Measurements from ENCODE around the gene HIVEP3. TPM values are rescaled to one million over a fixed set of nuclear protein-coding genes. Genes with fewer than 3 reads are reported as not detected.

The HIVEP3 gene
- total and polyA plus RNA-seq, 2 of the 13 experiments (the other 11 are each of a cell fraction or from before 2014, with no cell fraction given), result 0.05 TPM; not detected in 1

GRCh38 chr1:41743366-41743765 is 175.4 kb downstream of the HIVEP3 start:
- FAIRE-seq (no peak), ATAC-seq (no peak), DNase-seq (ENCODE audit: low spot score) (no peak)
- no peak overlapping the region for H3K4me2 ChIP-seq (ENCODE audit: low read depth, low read length)
- H3K9ac ChIP-seq (ENCODE audit: insufficient read depth, low read depth, low read length), result no peak overlapping the region
- CTCF ChIA-PET (ENCODE audit: low intra/inter-chr PET ratio, low total read pairs), result no interaction called here
- H3K36me3 ChIP-seq (replicated peaks in 1 of 2; ENCODE audit: control insufficient read depth in 1 of 2, insufficient read depth in 2 of 2, low read length in 2 of 2), result no peaks in the 10 kb centered on the region
- in situ Hi-C loops (cut with HindIII; ENCODE audit: extremely low pct_ligation_motif_present, low pct_unique_long_range_greater_than_20kb), result no loop called here
- no peaks in the 10 kb centered on the region for H3K4me1 ChIP-seq (ENCODE audit: insufficient read depth, low read length)
- BruUV-seq (replicated peaks), result no TSS peak
- no peaks in the 10 kb centered on the region for H3K9me3 ChIP-seq (ENCODE audit: low read length)
- 0% methylated on average over 3 of the region's 3 CpGs for WGBS (ENCODE audit: low lambda C conversion rate)
- TF ChIP-seq IRX3 (CRISPR knock-in tag; IDR thresholded peaks at IDR 0.05; ENCODE audit: borderline replicate concordance, low read depth), result no peak
- no peak for TF ChIP-seq THRA (CRISPR knock-in tag; IDR thresholded peaks at IDR 0.05; ENCODE audit: borderline replicate concordance)
- TF ChIP-seq TMF1 (CRISPR knock-in tag; IDR thresholded peaks at IDR 0.05; ENCODE audit: low read depth), result no peak
- TF ChIP-seq ZMAT5 (CRISPR knock-in tag; IDR thresholded peaks at IDR 0.05; ENCODE audit: borderline replicate concordance, low read depth), result no peak
- no peak for TF ChIP-seq MAF1 (CRISPR knock-in tag; IDR thresholded peaks at IDR 0.05; ENCODE audit: borderline replicate concordance)
- no peak for TF ChIP-seq BORCS8-MEF2B (CRISPR knock-in tag; IDR thresholded peaks at IDR 0.05)
- no peak for TF ChIP-seq ZNF598 (CRISPR knock-in tag; IDR thresholded peaks at IDR 0.05; ENCODE audit: borderline replicate concordance)
- TF ChIP-seq ZBTB42 (CRISPR knock-in tag; IDR thresholded peaks at IDR 0.05), result no peak
- no peak for TF ChIP-seq ZNF546 (CRISPR knock-in tag; conservative IDR thresholded peaks at IDR 0.05)
- no peak for TF ChIP-seq CEBPG (CRISPR knock-in tag; IDR thresholded peaks at IDR 0.05)
- TF ChIP-seq ZNF720 (CRISPR knock-in tag; IDR thresholded peaks at IDR 0.05), result no peak
- TF ChIP-seq ZNF792 (CRISPR knock-in tag; IDR thresholded peaks at IDR 0.05), result no peak
- no peak overlapping the region for H3K4me3 ChIP-seq (replicated peaks in 1 of 3; ENCODE audit: insufficient read depth in 1 of 3, low read depth in 2 of 3, low read length in 3 of 3)
- H3K79me2 ChIP-seq (ENCODE audit: insufficient read depth, low read length), result no peaks in the 10 kb centered on the region
- H3K27ac ChIP-seq (ENCODE audit: extremely low read length, insufficient read depth, low read length), result no peak overlapping the region
- H2AFZ ChIP-seq (ENCODE audit: low read length), result no peak overlapping the region
- H4K20me1 ChIP-seq (ENCODE audit: insufficient read depth, low read length), result no peaks in the 10 kb centered on the region
- POLR2A ChIA-PET, result no interaction called here
- 0 out of 5 replicates have a peak, but pooled peaks cover 0 to 1% of the 10 kb centered on the region in 2 experiments for H3K27me3 ChIP-seq (ENCODE audit: control insufficient read depth in 1 of 2, insufficient read depth in 2 of 2, low read length in 2 of 2)
- intact Hi-C loops (cut with micrococcal nuclease; ENCODE audit: unreplicated experiment), result no loop called here

All from HepG2 (cell line).